Fibroblast of lung (primary cell): ENCODE measurements around the gene AKT2. TPM values are rescaled to one million over a fixed set of nuclear protein-coding genes. Genes with fewer than 3 reads are reported as not detected.

Experiments used
- DNase-seq, 2 donors: peaks; one replicate each; pipeline versions ENCODE4 v3.0.0 to v3.0.0-alpha.2; 2010; ENCODE audit warnings: low read depth in 2 of 2
- H2AFZ ChIP-seq: 2 replicates; pipeline ENCODE4 v1.5.1; 2012; ENCODE audit warnings: low read length, control low read depth, inconsistent platforms
- H3K27ac ChIP-seq: 2 replicates; pipeline ENCODE4 v1.5.1; 2011; ENCODE audit warnings: low read length, control low read depth; ENCODE audit not compliant: insufficient read depth
- H3K27me3 ChIP-seq: 2 replicates; pipeline ENCODE4 v1.5.1; 2011; ENCODE audit warnings: mild to moderate bottlenecking, low read length; ENCODE audit not compliant: control insufficient read depth, insufficient read depth
- H3K36me3 ChIP-seq: 2 replicates; pipeline ENCODE4 v1.5.1; 2011; ENCODE audit warnings: low read length; ENCODE audit not compliant: control insufficient read depth, insufficient read depth
- H3K4me1 ChIP-seq: 2 replicates; pipeline ENCODE4 v1.5.1; 2011; ENCODE audit warnings: low read length; ENCODE audit not compliant: control insufficient read depth, insufficient read depth; ENCODE audit errors: extremely low read depth
- H3K4me2 ChIP-seq: 2 replicates; pipeline ENCODE4 v1.5.1; 2011; ENCODE audit warnings: low read length, control low read depth; ENCODE audit not compliant: insufficient read depth; ENCODE audit errors: extremely low read depth
- H3K4me3 ChIP-seq, 4 experiments: fragments of 200-600 bp in 1 of 4; sonication (generic) in 1 of 4; replicated peaks in 1 of 4; 2 replicates each; pipeline ENCODE4 v1.5.1; 2011 to 2016; ENCODE audit warnings: low read length in 4 of 4, low read depth in 3 of 4, mild to moderate bottlenecking in 3 of 4, control low read depth in 2 of 4, inconsistent platforms in 1 of 4, mixed read lengths in 1 of 4; ENCODE audit not compliant: insufficient read depth in 1 of 4; ENCODE audit errors: control extremely low read depth in 1 of 4
- H3K79me2 ChIP-seq: 2 replicates; pipeline ENCODE4 v1.5.1; 2012; ENCODE audit warnings: mild to moderate bottlenecking, low read length, inconsistent platforms; ENCODE audit not compliant: control insufficient read depth, insufficient read depth
- H3K9ac ChIP-seq: 2 replicates; pipeline ENCODE4 v1.5.1; 2011; ENCODE audit warnings: mild to moderate bottlenecking, low read length, control low read depth; ENCODE audit not compliant: insufficient read depth
- H3K9me3 ChIP-seq: 2 replicates; pipeline ENCODE4 v1.5.1; 2012; ENCODE audit warnings: low read depth, low read length; ENCODE audit not compliant: control insufficient read depth, insufficient read depth
- H4K20me1 ChIP-seq: 2 replicates; pipeline ENCODE4 v1.5.1; 2011; ENCODE audit warnings: low read length; ENCODE audit not compliant: control insufficient read depth, insufficient read depth; ENCODE audit errors: extremely low read depth
- EZH2 ChIP-seq: IDR thresholded peaks from 2 replicates; pipeline ENCODE4 v1.5.1; 2012; ENCODE audit warnings: low read length, control low read depth, mild to moderate bottlenecking; ENCODE audit errors: missing control alignments
- polyA plus RNA-seq, 2 donors: library from polyadenylated mRNA; depleted of rRNA in 1 of 2; stranded (reverse) in 1 of 2; unstranded in 1 of 2; fragments of >200 nt; gene quantifications; 2 replicates each; pipeline ENCODE4 v1.2.1, GENCODE V29; 2011 to 2012; ENCODE audit warnings: missing spikeins in 1 of 2
- total RNA-seq: library from RNA; depleted of rRNA; stranded (reverse); fragments of >200 nt; gene quantifications from 2 replicates; pipeline ENCODE4 v1.2.1, GENCODE V29; 2014
- TF ChIP-seq, protein P1 (sequence below), 2 donors: IDR thresholded peaks in 1 of 2; conservative IDR thresholded peaks in 1 of 2; 1 replicate in 1 of 2; 2 replicates in 1 of 2; pipeline ENCODE4 v1.5.1; 2011 to 2012; ENCODE audit warnings: low read length in 2 of 2, control low read depth in 1 of 2, inconsistent platforms in 1 of 2, low read depth in 1 of 2, mild to moderate bottlenecking in 1 of 2

AKT2 gene
- total and polyA plus RNA-seq, 2 donors (not counting 1 experiment from before 2014, with no cell fraction given), result 76.0 to 81.5 TPM

DNA sequence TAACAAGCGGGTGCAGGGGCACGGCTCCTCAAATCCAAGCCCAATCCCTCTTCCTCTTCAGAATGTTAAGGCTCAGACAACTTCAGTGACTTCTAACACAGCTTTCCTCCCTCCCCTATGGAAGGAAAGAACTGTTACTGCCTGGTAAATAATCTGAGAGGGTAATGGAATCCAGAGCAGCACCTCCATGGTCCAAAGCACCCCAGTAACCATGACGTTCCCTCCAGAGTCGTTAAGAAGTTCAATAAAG, 969 bp downstream of the AKT2 start:
- peak overlapping the region; percentile 93 for H3K9ac ChIP-seq
- peak overlapping the region; percentile 86 for H3K27ac ChIP-seq
- peaks cover 15% of the 10 kb centered on the region for H3K4me1 ChIP-seq
- no peak overlapping the region for H2AFZ ChIP-seq
- TF ChIP-seq, protein P1, sequence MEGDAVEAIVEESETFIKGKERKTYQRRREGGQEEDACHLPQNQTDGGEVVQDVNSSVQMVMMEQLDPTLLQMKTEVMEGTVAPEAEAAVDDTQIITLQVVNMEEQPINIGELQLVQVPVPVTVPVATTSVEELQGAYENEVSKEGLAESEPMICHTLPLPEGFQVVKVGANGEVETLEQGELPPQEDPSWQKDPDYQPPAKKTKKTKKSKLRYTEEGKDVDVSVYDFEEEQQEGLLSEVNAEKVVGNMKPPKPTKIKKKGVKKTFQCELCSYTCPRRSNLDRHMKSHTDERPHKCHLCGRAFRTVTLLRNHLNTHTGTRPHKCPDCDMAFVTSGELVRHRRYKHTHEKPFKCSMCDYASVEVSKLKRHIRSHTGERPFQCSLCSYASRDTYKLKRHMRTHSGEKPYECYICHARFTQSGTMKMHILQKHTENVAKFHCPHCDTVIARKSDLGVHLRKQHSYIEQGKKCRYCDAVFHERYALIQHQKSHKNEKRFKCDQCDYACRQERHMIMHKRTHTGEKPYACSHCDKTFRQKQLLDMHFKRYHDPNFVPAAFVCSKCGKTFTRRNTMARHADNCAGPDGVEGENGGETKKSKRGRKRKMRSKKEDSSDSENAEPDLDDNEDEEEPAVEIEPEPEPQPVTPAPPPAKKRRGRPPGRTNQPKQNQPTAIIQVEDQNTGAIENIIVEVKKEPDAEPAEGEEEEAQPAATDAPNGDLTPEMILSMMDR (conservative IDR thresholded peaks at IDR 0.05 in 1 of 2, IDR thresholded peaks at IDR 0.05 in 1 of 2; ENCODE audit: low read depth in 1 of 2, low read length in 2 of 2), result no peak
- TF ChIP-seq EZH2, result no peak
- H4K20me1 ChIP-seq, result no peaks in the 10 kb centered on the region
- H3K4me3 ChIP-seq, result peak overlapping the region; percentile 73 to 92 (median 86)
- peak overlapping the region; percentile 55 for H3K4me2 ChIP-seq
- no peaks in the 10 kb centered on the region for H3K9me3 ChIP-seq
- H3K27me3 ChIP-seq, result no peaks in the 10 kb centered on the region
- H3K36me3 ChIP-seq, result peaks cover 7% of the 10 kb centered on the region
- DNase-seq, result no peak
- H3K79me2 ChIP-seq, result peaks cover 57% of the 10 kb centered on the region

DNA sequence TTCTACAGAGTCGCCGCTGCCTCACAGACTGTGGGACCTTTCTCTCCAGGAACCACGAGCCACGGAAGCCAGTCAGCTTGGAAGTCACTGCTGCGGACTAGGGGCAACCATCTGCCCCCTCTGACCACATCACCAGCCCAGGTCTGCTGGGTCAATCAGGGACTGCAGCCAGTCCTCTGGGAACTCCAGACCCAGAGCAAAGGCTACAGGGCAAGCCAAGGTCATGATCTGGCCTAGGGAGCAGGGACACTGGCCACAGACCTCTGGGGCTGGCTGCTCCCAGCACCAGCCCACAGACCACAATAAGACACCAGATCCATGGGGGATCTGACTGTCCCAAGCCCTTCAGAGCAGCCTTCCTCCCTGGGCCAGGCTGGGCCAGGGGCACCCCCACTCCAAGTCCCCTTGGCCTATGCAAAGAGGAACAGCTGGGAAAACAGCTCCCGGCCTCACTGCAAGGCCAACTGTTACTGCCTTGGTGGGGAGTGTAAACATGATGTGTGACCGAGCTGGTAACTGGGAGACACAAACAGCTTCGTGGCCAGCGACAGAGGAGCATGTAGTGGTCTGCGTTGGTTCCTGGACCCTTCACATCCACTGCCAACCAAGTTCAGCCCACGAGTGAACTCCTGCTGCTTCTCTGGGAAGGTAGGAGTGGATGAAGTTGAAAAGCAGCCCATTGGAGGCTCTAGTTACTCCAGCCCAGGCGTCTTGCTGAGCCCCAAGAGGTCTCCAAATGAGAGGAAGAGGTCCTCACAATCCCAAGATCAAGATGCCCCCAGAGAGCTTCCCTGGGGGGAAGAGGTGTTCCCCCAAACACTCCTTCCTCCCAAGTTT, 1.5 kb downstream of the AKT2 start:
- Histone ChIP-seq H3K27ac (peak overlapping the region; percentile 86), H3K4me1 (peaks cover 15% of the 10 kb centered on the region), H3K79me2 (peaks cover 62% of the 10 kb centered on the region), H3K4me2 (peak overlapping the region; percentile 61), H3K4me3 (peak overlapping the region; percentile 73 to 92 (median 86)), H3K9me3 (no peaks in the 10 kb centered on the region), H3K27me3 (no peaks in the 10 kb centered on the region), H2AFZ (no peak overlapping the region), H3K9ac (peak overlapping the region; percentile 93), H3K36me3 (peaks cover 7% of the 10 kb centered on the region), H4K20me1 (no peaks in the 10 kb centered on the region)
- no peak for TF ChIP-seq EZH2
- TF ChIP-seq, protein P1 (conservative IDR thresholded peaks at IDR 0.05 in 1 of 2, IDR thresholded peaks at IDR 0.05 in 1 of 2; ENCODE audit: low read depth in 1 of 2, low read length in 2 of 2), result no peak
- peak in 1 of 2 donors; percentile 12 for DNase-seq

DNA sequence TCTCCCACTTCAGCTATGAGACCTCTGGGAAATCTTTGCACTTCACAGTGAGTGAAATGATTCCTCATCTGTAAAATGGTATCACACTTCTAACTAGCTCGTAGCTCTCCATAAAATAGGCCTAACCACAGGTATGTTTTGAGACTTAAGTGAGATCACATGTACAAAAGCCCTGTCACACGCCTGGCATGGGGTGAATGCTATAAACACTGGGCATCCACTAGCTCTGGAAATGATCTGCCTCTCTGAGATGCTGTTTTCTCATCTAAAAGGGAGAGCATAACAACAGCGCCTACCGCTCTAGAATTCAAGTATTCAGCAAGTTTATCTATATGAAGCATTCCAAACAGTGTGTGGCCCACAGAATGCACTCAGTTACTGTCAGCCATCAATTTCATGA, 2.2 kb downstream of the AKT2 start:
- TF ChIP-seq EZH2, result no peak
- TF ChIP-seq, protein P1 (conservative IDR thresholded peaks at IDR 0.05 in 1 of 2, IDR thresholded peaks at IDR 0.05 in 1 of 2; ENCODE audit: low read depth in 1 of 2, low read length in 2 of 2), result no peak
- Histone ChIP-seq H2AFZ (no peak overlapping the region), H3K79me2 (peaks cover 69% of the 10 kb centered on the region), H3K9ac (no peak overlapping the region), H3K4me3 (peak overlapping the region in 2 of 4 experiments; percentile 14 to 73), H3K9me3 (no peaks in the 10 kb centered on the region), H3K27me3 (no peaks in the 10 kb centered on the region), H3K4me1 (peaks cover 17% of the 10 kb centered on the region), H3K27ac (peak overlapping the region; percentile 86), H4K20me1 (no peaks in the 10 kb centered on the region), H3K36me3 (peaks cover 7% of the 10 kb centered on the region), H3K4me2 (peak overlapping the region; percentile 61)
- DNase-seq, result peak in 1 of 2 donors; percentile 23
